Measurements from ENCODE around the gene SORBS1.
A peak's percentile ranks its signal among the peaks of the same experiment; 100 is the strongest.

Gene SORBS1

DNA sequence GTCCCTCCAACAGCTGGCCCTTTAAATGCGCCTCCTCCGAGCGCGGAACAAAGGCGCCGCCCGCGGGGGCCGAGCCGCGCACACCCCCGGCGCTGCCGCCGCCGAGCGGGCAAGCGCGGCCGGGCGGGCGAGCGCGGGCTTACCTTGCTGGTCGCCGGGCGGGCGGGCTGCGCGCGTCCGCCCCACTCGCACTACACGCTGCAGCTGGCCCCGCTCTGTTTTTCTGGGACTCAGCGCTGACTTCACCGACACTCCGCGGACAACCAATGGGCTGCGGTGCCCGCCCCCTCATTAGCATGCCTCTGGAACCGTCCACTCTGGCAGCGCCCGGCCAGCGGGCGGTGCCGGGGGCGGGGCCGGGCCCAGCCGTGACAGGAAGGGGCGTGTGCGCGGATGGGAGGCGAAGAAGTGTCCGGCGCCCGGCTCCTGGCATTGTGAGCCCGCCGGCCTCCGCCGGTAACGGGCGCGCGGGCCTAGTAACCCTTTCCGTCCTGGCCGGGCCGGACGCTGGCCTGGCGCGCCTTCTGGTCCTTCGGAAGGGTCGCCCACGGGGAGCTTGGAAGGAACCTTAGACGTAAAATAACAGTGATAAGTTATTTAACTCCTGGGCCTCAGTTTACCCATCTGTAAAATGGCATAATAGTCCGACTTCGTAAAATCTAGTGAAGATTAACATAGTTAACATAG lies at the start of gene SORBS1:
Gene SORBS1, minus strand, starts transcription at position 195 of the 687 bp plus-strand sequence. CDS start 120,236 bp downstream, outside the sequence.
- DNase-seq = peak; percentile 98

DNA sequence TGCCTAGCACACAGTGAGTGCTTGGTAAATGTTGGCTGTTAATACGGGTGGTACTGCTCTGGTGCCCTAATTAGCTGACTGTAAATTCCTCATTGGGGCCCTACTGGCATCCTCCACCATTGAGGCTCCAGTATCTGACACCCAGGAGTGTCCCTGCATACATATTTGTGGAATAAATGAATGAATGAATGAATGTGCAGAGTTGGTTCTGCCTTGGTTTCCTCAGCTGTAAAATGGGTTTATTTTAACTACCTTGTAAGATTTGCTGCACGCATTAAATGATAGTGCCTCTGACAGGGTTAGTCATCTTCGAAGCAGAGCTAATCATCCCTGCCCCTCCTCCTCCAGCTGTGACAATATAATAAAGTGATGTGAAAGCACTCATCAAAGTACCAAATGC lies 49.6 kb upstream of the SORBS1 start:
- DNase-seq = no peak

DNA sequence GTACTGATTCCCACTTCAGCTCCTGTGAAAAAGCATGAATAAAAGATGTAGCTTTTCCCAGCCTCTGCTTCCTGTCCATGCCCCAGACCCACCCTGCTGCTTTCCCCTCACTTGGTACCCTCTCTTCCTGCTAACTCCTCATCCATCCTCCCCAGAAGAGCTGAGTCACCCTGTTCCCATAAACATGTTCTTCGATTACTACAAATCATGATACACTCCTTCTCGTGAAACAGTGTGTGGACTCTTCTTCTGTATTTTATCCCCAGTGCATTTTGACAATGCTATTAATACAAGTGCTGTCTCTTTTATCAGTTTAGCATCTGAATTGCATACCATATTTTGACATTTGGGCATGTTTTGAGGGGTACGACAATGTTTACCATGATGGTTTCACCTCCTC lies 45.8 kb upstream of the SORBS1 start:
- no peak for DNase-seq

DNA sequence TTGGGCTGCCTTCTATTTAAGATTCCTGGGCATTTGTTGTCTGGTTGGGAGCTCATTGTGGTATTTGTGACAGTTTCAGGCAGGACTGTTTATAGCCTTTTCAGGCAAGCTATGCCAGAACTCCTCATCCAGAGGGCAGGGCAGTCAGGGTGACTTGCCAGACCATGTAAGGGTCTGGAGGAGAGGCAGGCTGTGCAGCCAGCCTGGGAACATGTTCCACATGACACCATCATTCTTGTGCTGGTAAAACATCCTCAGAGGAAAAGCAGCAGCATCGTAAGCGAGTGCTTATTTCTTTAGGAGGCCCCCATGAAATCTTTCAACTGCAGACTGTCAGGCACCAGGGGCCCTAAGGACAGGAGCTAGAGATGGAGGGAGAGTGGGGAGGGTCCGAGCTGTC lies 44.0 kb upstream of the SORBS1 start:
- DNase-seq = no peak

DNA sequence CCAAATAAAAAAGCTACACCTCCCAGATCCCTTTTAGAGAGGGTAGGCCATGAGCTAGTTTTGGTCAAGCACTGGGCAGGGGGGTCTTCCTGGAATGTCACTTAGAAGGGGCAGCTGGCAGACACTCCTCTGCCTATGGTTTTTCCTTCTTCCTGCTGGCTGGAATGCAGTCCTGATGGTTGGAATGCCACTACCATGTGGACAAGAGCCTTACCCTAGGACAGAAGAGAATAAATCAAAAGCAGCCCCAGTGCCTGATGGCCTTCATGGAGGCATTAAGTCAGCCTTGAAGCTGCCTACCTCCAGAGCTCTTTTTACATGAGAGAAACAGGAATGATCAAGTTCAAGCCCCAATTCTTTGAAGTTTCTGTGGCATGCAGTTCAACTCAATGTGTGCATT lies 43.5 kb upstream of the SORBS1 start:
- DNase-seq = no peak

DNA sequence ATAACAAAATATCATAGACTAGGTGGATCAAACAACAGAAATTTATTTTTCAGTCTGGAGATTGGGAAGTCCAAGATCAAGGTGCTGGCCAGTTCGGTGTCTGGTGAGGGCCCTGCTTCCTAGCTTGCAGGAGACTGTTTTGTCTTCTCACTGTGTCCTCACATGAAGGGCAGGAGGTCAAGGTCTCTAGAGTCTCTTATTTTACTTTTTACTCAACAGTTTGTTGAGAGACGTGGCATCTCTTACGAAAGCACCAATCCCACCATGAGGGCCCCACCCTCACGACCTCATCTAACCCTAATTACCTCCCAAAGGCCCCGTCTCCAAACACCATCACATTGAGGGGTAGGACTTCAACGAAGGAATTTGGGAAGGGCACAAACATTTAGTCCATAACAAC lies 41.2 kb upstream of the SORBS1 start:
- no peak for DNase-seq

DNA sequence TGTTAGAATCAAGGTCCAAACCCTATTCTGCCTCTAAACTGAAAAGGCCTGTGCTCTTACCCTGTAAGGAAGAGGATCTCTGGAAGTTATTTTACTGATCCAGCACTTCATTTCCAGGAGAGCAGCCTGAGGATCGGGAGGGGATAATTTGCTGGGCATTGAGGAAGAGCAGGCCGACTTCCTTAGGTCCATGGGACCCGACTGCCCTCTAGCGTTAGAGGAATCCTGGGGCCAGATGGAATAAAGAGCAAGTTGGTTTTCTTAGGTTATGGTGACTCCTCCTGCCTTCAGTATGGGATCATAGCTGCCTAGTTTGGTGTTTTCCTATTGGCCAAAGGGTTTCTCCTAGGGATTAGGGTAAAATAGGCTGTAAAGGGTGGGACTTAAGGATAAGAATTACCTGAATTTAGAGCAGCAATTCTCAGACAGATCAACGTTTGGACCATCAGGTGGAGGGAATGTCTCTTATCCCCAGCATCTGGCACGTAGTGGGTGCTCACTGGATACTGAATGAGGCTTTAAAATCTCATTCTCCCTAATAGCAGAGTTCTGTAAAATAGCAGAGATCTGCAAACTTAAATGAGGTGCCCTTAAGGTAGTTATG lies 40.0 kb upstream of the SORBS1 start:
- DNase-seq = peak; percentile 91

DNA sequence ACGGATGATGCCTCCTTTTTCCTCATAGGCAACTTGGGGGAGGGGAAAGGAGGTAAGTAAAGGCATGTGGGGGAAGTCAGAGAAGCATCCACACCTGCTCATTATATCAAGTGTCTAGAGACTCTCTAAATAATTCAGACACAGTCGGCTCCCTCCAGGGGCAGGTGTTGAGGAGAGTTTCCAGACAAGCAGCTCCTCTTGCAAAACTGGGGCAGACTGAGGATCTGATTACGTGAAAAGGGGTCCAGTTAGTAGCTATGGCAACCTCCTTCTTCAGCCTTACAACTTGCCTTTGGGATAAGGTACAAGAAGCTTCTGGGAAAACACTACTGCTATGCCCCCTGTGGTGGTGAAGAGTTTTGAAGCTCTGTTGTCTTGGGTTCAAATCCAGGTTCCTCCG lies 39.0 kb upstream of the SORBS1 start:
- no peak for DNase-seq

DNA sequence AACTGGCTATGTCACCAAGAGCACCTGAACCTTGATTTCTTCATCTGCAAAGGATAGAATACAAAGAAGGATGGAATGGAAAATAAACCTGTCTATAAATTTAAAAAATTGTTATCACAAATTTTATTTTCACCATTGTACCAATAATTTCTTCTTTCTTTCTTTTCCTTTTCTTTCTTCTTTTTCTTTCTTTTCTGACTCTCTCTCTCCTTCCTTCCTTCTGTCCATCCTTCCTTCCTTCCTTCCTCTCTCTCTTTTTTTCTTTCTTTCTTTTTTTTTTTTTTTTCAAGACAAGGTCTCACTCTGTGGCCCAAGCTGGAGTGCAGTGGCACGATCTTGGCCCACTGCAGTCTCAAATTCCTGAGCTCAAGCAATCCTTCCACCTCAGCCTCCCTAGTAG lies 36.6 kb upstream of the SORBS1 start:
- no peak for DNase-seq

DNA sequence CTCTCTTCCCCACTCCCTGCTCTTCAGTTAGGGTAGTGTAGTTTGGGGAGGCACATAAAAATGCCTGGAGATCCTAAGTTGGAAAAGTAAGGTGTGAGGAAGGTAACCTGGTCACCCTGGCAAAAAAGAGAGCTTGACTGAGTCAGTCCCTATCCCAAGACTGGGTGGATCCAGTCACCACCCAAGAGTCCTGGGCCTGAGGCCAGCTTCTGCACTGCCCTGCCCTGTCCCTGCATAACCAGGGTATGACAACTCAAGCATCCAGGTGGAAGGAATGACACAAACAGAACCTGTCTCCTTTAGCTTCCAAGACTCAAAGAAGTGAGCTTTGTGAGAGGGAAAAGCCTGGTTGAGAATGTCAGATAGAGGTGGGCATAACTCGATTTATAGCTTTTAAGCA lies 26.9 kb upstream of the SORBS1 start:
- DNase-seq = no peak

DNA sequence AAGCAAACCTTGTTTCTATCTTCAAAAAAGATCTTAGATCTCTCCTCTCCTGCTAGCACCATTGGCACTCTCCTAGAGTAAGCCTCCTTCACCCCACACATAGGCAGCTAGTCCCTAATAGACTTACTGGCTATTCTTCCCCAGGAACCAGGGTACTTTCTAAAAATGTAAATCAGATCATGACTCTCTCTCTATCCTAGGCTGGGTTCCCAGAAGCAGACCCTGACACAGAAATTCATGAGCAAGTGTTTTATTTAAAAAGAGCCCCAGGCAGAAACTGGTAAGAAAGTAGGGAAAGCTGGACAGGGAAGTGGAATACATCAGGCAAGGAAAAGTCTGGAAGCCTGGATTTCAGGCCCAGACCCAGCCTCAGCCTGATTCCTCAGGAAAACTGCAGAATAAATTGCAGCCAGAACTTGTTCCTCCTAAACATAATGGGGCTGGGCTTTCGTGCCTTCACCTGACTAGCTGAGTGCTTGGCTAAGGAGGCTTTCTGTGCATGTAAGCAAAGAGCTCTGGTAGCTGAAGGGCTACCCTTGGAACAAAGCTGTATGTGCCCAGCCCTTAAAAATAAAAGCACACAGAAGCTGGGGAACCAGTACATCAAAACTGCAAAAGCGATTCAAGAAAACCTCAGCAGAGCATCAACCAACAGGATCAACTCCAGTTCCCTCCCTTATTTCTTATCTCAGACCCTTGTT lies 18.8 kb upstream of the SORBS1 start:
- no peak for DNase-seq

DNA sequence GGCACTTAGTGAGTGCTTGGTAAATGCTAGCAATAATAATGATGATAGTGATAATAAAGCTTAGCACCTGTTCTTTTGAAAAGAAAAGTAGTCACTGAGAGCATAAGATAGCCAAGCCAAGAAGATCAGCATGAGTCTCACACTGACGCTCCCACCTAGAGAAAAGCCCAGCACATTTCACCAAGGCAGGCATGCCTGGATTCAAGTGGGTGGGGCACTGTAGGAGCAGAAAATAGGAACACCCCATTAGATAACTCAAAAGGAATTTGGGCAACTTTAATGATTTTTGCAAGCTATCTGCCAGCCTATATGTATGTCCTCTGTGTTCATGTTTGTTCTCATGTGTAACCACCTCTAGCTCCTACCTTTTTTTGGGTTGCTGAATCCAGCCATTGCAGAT lies 18.1 kb upstream of the SORBS1 start:
- no peak for DNase-seq

DNA sequence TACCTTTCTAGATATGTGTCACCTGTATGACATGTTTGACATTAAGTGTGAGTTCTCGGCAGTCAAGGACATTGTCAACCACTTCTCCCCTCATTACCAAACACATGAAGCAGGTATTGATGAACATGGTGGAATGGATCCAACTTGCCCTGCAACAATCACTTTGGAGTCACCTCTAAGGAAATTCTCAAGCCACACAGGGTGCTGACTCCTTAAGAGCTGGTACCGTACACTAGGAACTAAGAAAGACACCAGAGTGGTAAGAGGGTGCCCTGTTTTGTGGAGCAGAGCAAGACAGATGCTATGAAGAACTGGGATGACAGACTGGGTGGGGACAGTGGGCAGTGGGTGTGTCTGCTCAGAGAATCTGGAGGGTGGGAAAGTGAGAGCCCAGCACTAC lies 17.4 kb upstream of the SORBS1 start:
- no peak for DNase-seq

DNA sequence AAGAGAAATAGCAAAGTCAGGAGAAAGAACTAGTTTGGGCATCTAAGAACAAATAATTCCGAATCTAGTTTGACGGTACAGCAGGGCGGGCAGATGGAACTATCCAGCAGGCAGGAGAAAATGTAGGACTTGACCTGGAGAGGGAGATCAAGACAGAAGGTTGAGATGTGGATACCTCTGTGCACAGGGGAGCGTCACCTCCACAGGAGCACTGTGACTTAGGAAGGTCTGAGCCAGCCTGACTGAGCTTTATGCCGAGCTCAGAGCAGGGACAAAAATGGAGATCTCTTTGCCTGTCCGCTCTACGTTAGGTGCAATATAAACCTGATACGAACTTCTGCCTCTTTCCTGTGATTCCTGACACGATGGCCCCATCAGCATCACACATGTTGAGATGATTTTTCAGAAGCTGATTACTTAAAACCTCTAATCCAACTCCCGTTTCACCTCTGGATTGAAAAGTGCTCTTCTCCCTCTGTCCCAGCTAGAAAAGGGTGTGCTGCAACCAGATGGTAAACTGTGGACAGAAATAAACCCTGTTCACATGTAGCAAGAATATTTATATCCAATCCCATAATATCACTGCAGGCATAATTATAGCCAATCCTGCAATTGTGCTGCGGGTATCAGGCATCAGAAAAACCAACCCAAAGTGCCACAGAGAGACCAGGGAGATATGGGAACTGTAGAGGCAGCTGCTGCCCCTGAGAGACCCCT lies 13.6 kb upstream of the SORBS1 start:
- no peak for DNase-seq

DNA sequence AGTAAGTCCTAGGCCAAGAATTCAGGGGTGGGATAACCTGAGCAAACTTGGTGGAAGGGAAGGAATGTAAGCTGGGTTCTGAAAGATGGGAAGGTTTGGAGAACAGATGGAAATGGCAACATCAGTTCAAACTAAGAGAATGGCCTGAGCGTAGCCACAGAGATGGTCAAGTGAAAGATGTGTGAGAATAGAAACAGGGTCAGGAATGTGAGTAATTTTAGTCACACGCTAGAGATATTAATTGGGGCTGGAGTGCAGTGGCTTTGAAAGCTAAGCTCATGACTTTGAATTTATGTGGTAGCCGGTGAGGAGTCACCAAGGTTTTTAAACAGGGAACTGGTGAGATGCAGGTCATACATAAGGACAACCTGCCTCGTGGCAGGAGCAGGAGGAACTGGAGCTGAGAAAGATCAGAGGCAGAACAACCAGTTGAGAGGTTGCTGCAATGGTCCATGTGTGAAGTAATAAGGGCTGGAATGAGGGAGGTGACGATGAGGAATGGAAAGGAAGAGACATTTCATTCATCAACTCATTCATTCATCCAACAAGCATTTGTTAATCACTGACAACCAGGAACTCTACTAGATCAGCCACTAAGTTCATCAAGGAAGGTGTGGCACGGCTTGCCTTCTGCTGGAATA lies 12.9 kb upstream of the SORBS1 start:
- no peak for DNase-seq

DNA sequence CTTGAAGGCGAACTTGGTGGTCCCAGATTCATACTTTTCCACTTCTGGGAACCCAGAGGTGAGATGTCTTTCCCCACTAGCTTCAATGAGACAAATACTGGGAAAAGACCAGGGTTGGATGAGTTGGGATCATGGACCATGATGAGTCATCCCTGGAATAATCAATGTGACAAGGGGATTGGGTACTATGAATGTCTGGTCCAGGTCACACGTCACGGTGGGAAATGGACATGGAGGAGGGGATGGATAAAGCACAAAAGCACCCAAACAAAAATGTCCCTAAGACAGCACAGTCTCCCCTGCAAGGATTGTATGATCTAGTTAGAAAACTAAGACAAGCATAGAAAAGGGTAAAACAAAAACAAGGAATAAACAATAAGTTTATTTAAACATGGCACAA lies 12.4 kb upstream of the SORBS1 start:
- DNase-seq = no peak

DNA sequence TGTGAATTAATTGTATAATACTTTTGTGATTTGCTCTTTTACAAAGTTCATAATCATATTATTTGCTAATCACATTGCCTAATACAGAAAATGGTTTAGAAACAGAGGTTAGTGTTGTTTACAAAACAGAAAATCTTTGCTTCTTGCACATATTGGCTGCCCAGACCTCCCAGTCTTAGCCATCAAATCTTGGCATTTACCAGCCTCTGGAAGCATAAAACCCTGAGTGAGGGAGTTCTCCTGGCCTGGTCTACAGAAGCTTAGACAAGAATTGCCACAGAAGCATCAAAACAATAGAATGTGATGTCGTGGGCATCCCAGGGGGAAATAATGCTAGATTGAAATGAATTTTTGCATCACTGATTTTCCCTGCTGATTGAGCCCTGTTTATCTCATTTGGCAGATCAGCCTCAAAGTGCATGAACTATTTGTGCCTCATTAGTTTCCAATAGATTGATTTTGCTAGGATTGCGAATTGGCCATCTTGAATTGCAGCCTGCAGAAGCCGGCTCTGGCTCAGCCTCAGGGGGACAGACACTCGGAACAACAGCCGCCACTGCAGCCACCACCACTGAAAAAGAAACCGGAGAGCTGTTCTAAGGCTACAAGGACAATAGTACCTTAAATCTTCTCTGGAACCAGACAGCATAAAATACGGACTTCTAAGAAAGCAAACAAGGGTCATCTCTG lies 11.1 kb upstream of the SORBS1 start:
- DNase-seq = no peak

DNA sequence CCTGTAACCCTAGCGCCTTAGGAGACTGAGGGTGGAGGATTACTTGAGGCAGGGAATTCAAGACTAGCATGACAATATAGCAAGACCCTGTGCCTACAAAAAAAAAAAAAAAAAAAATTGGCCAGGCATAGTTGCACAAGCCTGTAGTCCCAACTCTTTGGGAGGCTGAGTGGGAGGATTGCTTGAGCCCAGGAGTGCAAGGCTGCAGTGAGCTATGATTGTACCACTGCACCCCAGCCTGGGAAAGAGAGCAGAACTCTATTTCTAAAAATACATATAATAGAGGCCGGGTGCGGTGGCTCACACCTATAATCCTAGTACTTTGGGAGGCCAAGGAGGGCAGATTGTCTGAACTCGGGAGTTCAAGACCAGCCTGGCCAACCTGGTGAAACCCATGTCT lies 10.2 kb upstream of the SORBS1 start:
- no peak for DNase-seq

DNA sequence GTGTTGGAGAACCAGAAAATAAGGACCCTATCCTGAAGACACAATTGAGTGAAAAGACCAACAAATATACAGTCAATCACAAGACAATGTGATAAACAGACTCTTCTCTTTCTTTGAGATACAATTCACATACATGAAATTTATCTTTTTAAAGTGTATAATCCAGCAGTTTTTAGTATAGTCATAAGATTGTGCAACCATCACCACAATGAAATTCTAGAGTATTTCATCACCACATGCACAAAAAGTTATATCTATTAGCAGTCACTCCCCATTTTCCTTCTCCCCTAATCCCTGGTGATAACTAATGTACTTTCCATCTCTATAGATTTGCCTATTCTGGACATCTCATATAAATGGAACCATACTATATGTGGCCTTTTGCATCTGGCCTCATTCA lies 8.2 kb upstream of the SORBS1 start:
- peak; percentile 35 for DNase-seq

DNA sequence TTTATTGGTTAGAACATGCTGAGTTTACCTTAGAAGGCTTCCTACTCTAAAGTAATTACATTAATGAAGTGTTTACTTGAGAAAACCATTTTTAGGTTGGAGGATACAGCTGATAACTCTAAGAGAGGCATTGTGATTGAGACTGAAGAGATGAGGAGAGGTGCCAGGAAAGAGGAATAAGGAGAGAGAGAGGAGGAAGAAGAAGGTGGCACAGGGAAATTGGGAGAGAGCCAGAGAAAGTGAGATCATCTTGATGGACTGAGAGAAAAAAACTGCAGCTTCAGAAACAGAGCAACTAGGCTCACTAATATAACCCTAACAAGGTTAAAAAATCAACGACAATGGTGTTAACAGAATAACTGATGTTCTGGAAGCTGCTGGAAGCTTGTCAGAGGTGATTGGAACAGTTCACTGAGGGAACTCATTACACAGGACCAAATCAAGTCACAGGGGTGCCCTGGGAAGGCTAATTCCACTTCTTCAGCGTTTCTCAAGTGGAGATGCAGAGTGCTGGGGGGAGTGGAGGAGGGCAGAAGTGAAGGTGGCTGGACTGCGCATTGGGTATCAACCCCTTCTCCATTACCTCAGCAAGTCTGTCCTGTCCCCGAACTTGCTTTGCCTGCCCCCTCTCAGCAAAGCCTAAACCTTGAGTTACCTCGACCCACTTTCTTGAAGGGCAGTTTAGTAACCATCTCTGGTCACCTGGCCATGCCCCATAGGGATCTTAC lies 6.9 kb upstream of the SORBS1 start:
- DNase-seq = no peak

DNA sequence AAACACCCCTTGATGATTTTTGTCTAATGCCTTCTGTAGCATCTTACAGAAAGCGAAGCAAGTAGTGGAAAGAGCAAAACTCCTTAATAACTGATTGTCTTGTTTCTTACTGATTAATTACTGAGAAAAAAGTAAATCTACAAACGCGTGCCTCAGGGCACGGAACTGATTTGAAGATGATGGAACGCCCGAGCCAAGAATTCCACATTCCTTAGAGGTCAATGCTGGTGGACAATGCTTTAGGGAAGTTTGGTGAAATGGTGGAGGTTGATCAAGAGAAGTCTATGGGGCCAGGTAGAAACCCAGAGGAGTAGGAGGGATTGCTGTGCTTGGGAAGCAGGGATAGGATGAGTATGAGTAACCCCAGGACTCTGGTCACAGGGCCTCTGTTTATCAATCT lies 5.0 kb upstream of the SORBS1 start:
- DNase-seq = no peak

DNA sequence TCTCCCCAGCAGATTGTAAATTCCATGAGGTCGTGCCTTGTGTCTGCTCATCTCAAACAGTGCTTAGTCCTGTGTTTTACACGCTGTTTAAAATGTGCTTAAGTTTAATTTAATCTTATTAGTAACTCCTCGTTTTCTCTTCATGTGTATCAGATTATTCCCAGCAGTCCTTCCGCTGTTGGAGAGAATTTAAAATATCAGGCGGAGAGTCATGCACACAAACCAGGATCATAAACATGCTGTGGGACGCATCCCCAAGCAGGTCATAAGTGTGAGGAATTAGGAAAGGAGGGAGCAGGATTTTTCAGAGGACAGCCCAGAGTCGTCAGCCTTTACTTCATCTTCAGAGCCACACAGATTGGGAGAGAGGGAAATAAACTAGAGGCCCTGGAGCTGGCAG lies 4.2 kb upstream of the SORBS1 start:
- DNase-seq = no peak
